ENCODE data around the gene TJP2.

DNA sequence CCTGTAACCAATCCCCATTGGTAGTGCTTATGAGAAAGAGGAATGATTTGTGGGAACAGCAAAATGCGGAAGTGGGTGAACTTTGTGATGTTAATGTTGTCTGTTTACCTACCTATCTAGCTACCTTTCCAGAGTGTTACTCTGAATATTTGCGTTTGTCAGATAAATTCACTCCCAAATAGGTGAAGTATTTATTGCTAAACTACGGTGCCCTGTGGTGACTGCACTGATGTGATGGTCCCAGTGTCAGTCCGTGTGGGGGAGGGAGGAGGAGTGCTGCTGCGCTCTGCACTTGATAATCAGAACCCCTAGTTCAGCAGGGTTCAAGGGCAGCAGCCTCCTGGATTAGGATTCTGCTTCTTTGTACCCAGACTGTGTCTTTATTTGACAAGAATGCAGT lies 55.3 kb downstream of the TJP2 start:
- TF ChIP-seq, protein P1, sequence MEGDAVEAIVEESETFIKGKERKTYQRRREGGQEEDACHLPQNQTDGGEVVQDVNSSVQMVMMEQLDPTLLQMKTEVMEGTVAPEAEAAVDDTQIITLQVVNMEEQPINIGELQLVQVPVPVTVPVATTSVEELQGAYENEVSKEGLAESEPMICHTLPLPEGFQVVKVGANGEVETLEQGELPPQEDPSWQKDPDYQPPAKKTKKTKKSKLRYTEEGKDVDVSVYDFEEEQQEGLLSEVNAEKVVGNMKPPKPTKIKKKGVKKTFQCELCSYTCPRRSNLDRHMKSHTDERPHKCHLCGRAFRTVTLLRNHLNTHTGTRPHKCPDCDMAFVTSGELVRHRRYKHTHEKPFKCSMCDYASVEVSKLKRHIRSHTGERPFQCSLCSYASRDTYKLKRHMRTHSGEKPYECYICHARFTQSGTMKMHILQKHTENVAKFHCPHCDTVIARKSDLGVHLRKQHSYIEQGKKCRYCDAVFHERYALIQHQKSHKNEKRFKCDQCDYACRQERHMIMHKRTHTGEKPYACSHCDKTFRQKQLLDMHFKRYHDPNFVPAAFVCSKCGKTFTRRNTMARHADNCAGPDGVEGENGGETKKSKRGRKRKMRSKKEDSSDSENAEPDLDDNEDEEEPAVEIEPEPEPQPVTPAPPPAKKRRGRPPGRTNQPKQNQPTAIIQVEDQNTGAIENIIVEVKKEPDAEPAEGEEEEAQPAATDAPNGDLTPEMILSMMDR (conservative IDR thresholded peaks at IDR 0.05) = no peak
- no peak for TF ChIP-seq ZFX (IDR thresholded peaks at IDR 0.05)
